HG03139 (cell line): Measurements from ENCODE around the gene GUCA1A.

ENCODE experiments used
- ATAC-seq: cut with Tn5 transposase; IDR thresholded peaks from one replicate; pipeline ENCODE4 v1.9.1; 2021; ENCODE audit not compliant: unreplicated experiment

Gene GUCA1A

GRCh38 chr6:42173101-42173500 is at the start of gene GUCA1A:
GUCA1A (plus strand) TSS chr6:42173364; CDS start chr6:42173614, 250 bp downstream.
- no peak for ATAC-seq

- no peak for ATAC-seq
Measured at GRCh38 chr6:42123379-42124103, 49.6 kb upstream of the GUCA1A start.

- no peak for ATAC-seq
Measured at GRCh38 chr6:42124223-42124836, 48.8 kb upstream of the GUCA1A start.

- no peak for ATAC-seq
Measured at GRCh38 chr6:42125231-42125630, 47.9 kb upstream of the GUCA1A start.

- no peak for ATAC-seq
Measured at GRCh38 chr6:42125663-42126062, 47.5 kb upstream of the GUCA1A start.

GRCh38 chr6:42128460-42129359 is 44.5 kb upstream of the GUCA1A start:
- ATAC-seq: no peak

GRCh38 chr6:42129360-42129676 is 43.8 kb upstream of the GUCA1A start:
- ATAC-seq: no peak

GRCh38 chr6:42131531-42131930 is 41.6 kb upstream of the GUCA1A start:
- ATAC-seq: no peak

- ATAC-seq: no peak
Measured at GRCh38 chr6:42133926-42134325, 39.2 kb upstream of the GUCA1A start.

- no peak for ATAC-seq
Measured at GRCh38 chr6:42135161-42135560, 38.0 kb upstream of the GUCA1A start.

GRCh38 chr6:42135722-42136121 is 37.4 kb upstream of the GUCA1A start:
- no peak for ATAC-seq

- no peak for ATAC-seq
Measured at GRCh38 chr6:42136508-42137193, 36.5 kb upstream of the GUCA1A start.

GRCh38 chr6:42137194-42137753 is 35.9 kb upstream of the GUCA1A start:
- ATAC-seq: no peak

GRCh38 chr6:42138190-42138589 is 35.0 kb upstream of the GUCA1A start:
- ATAC-seq: no peak

- ATAC-seq: no peak
Measured at GRCh38 chr6:42138630-42139619, 34.2 kb upstream of the GUCA1A start.

GRCh38 chr6:42140032-42140431 is 33.1 kb upstream of the GUCA1A start:
- ATAC-seq: no peak

GRCh38 chr6:42140756-42141602 is 32.2 kb upstream of the GUCA1A start:
- ATAC-seq: no peak

GRCh38 chr6:42141603-42142117 is 31.5 kb upstream of the GUCA1A start:
- no peak for ATAC-seq
